Left colon (tissue), 2 donors: Measurements from ENCODE around the gene SERPINA6. TPM values are rescaled to one million over a fixed set of nuclear protein-coding genes. Genes with fewer than 3 reads are reported as not detected.
"Not testable (repeated sequence)": the region's sequence is repeated elsewhere in the genome, so short reads cannot be mapped to it uniquely, and the experiment has no call there.

Experiments
- ATAC-seq: fragments of 200-7000 bp; cut with Tn5 transposase; one replicate; pipeline ENCODE4 v1.9.1; 2020; ENCODE audit warnings: mild to moderate bottlenecking, moderate library complexity
- DNase-seq, 2 donors: peaks; one replicate each; pipeline ENCODE4 v3.0.0-alpha.2; 2020
- intact Hi-C, 2 donors: fragments of 100-400 bp; cut with DNase I in 1 of 2; cut with micrococcal nuclease in 1 of 2; formaldehyde crosslinking; loops; one replicate each; pipeline versions ENCODE4 v1.11.2 to v1.14.0; 2022; cut with DNase I, micrococcal nuclease
- long read RNA-seq: library from polyadenylated mRNA; unstranded; transcript quantifications from one replicate; pipeline ENCODE4 v2.0.0, GENCODE V29; 2021
- total RNA-seq, 2 donors: library from RNA; stranded (reverse); fragmentation: NEBNext Ultra II Directional; extraction: Animal tissue kit (Norgen Biotek cat#: 25700); gene quantifications; one replicate each; pipeline ENCODE4 v1.2.1, GENCODE V29; 2021
- donor health status: DM: no; HTN: no; CAD: no.
- donor health status: DM: yes; HTN: yes; CAD: no.

Gene SERPINA6, protein sequence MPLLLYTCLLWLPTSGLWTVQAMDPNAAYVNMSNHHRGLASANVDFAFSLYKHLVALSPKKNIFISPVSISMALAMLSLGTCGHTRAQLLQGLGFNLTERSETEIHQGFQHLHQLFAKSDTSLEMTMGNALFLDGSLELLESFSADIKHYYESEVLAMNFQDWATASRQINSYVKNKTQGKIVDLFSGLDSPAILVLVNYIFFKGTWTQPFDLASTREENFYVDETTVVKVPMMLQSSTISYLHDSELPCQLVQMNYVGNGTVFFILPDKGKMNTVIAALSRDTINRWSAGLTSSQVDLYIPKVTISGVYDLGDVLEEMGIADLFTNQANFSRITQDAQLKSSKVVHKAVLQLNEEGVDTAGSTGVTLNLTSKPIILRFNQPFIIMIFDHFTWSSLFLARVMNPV
- 1 to 10 TPM; 1.6 to 1.7 TPM for total RNA-seq
- long read RNA-seq, partial matches to known transcripts, result 1 of 2 reads
- long read RNA-seq, other reads (novel, unspliced or antisense), result 0 of 2 reads

DNA sequence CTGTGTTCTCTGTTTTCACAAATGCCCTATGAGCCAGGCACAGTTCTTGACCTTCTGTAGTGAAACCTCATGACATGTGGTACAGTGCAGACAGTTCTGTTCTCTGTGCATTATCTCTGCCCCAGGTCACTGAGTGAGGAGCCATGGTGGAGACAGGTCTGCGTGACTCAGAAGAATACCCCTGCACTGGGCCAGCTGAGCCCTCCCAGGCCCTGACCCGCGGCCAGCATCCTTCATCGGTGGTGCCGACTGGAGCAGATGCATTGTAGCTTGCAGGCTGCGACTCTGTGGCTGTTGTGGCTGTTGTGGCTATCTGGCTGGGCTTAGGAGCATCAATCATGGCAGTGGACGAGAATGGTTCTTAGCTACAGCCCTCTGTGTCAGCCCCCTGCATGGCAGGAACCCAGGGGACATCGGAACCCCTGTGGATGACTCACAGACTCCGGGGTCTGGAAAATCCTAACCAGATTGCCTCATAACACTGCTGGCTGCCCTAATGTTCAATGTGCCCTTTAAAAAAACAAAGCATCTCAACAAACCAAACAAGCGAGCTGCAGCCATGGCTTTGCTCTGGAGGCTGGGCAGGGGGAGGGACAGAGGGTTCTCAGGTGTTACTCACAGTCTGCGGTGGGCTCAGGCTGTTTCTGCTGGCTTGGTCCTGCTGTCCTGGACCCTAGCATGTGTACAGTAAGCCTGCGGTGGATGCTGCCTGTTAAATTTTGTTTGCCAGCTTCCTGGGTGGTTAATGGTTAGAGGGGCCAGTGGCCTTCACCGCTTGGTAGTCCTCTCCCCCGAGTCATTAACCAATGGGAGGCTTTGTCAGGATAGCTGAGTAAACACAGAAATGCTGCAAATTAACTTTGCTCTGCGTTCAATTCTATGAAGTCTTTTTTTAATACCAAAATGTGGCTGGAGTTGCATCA lies at the start of gene SERPINA6:
Gene SERPINA6 (minus strand): TSS at position 689 of the 923 bp plus-strand sequence. CDS start 8,688 bp downstream, outside the sequence.
- intact Hi-C loops, result no loop called here
- DNase-seq (no peak), ATAC-seq (peak; percentile 30)

DNA sequence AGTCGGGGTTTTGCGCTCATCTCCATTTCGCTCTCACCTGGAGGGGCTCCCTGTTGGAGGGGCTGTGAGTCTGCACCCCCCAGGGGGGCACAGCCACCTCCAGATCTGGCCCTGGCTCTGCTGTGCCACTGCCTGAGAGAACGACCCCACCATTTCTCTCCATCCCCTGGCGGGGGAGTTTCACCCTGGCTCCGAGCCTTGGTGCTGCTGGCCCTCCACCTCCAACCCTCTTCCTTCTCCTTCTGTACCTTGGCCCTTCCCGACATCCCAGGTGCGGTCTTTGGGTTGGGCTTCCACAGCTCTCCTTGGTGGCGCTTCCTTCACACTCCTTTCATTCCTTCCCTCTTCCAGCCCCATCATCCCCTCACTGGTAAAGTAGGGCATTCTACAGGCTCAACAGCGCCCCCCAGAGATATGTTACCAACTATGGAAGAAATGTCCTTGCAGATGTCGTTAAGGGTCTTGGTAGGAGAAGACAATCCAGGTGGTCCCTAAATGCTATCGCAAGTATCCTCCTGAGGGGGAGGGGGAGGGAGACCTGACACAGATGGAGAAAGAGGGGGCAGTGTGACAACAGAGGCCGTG lies 49.0 kb upstream of the SERPINA6 start:
- intact Hi-C loops, result no loop called here
- ATAC-seq (no peak), DNase-seq (no peak)

DNA sequence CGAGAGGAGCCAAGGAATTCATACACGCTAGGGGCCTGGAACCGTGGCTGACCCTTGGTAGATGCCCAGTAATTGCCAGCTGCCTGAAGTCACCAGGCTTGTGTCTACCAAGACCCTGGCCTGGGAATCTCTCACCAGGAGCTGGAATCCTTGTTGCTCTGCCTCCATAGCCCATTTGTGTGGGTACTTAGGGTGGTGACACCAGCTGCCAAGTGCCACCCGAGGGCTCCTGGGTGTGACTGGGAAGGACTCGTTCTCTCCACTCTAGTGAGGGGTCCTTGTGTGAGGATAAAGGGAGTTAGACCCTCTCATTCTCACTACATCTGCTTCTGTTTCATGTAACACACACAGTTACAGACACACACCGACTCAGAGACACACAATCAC lies 47.4 kb upstream of the SERPINA6 start:
- intact Hi-C loops, result no loop called here
- ATAC-seq (no peak), DNase-seq (peak in 1 of 2 donors; percentile 12)

DNA sequence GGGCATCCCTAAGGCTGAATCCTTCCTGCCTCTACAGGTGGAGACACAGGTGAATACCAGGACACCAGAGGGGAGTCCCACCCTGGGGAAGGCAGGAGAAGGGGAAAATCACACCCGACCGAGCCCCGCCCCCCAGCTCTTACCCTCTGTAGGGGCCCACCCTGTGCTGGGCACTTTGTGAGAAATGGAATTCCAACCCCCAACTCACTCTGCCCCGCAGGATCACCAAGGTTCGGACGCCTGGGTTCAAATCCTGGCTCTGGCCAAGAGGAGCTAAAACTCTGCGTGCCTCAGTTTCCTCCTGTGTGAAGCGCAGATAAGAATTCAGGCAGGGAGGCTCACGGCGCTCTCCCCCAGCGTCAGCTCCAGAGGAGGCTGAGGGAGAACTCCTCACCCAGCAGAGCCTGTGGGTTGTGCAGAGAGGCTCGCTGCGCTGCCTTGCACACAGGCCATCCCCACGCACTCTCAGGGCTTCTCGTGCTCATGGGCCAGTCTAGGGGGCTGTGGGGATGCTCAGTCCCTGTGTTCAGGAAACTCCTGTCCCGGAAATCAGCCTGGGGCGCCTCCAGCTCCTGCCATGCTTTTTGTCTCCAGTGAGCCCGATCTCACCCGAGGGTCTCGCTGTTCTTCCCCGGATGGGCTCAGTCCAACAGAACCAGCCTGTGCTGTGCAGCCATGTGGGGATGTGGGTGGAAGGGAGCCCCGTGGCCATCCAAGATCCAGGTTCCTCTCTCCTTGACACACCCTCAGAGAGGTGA lies 46.8 kb upstream of the SERPINA6 start:
- intact Hi-C loops, ATAC-seq: not testable (repeated sequence)
- peak in 1 of 2 donors; percentile 15 for DNase-seq

DNA sequence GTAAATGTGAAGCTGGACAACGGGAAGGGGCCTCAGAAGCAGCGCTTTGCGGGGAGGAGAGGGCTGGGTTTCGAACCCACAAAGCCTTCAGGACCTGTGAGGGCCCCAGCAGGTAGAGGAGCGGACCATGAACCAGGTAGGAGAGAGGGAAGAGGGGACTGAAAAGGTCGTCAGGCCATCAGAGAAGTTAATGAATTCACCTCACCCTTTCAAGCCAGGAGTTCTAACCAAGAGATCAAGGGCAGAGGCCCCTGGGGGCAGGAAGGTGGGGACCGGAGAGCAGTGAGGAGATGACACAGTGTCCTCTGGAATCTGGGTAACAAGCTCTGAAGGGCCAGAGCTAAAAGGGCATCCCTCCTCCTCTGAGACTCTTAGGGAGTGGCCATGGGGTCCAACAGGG lies 45.8 kb upstream of the SERPINA6 start:
- intact Hi-C loops, result no loop called here
- DNase-seq (no peak), ATAC-seq (no peak)

DNA sequence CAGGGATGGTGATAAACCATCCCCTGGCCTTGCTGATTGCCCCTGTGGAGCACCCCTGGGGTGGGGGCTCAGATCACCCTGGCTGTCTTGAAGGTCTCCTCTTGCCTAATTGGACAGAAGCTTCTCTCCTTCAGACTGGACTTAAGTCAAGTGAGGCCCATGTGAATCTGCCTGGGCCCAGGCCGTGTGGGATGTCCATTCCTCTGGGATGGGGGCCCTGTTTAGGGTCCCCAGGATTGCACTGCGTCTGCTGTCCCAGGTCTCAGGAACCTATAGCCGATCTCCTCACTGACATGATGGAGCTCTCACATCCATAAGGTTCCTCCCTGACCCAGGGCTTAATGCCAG lies 45.1 kb upstream of the SERPINA6 start:
- ATAC-seq (no peak), DNase-seq (no peak)
- intact Hi-C loops, result no loop called here

DNA sequence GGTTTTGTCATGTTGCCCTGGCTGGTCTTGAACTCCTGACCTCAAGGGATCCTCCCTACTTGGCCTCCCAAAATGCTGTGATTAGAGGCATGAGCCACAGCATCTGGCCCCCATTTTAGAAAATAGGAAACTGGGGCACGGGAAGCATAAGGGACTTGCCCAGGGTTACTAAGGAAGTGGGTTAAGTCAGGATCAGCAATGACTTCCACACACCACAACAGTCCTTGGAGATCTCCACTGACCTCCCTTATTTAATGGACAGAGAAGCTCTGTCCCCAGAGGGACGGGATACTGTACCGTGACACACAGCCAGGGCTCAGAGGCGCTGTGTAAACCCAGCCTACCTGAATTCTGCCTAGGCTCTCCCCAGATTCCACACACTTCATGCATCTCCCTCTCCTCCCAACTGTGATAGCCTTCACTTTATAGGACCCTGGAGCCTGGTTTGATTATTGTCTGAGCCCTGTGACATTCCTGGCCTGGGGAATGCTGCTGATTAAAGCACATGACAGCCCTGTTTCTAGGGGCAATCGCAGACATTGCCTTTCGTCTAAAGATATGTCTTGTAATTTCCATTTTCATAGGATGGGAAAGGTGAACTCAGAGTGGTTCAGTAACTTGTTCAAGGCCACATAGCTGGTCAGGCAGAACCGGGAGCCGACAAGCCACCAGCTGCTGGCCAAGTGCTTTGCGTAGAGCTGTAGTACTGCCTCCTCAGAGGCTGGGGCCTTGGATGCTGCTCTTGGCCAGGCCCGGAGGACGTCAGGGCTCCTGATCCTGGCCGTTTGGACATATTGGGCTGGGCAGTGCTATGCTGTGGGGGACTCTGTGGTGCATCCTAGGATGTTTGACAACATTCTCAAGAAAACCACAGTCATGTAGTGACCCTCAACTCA lies 44.5 kb upstream of the SERPINA6 start:
- ATAC-seq (no peak), DNase-seq (no peak)
- intact Hi-C loops, result no loop called here

DNA sequence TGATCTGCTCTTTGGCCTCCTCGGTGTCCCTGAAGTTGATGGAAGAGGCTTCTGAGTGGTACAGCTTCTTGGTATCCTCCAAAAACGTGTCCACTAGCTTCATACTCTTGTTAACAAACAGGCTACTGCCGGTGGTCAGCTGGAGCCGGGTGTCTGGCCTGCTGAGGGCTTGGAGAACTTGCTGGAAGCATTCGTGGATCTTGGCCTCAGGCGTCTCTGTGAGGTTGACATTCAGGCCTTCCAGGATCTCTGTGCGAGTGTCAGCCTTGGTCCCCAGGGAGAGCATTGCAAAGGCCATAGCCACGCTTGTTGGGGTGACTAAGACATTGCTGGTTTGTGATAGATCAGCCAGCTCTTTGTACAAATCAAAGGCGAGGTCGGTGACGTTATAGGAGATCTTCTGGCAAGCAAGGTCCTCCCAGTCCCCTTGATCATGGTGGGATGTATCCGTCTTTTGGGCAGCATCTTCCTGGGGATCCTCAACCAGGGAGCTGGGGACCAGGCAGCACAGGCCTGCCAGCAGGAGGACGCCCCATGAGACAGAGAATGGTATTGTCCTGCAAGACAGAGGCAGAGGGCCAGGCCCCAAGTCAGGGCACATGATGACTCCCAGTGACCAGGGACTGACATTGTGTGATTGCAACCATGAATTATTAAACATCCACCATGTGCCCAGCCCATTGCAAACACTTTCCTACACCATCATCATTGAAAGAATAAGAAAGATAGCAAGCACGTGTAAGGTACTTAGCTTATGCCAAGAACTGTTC lies 43.2 kb upstream of the SERPINA6 start, which contains the start of gene SERPINA2:
Gene SERPINA2 (minus strand): TSS at position 553 of the 770 bp plus-strand sequence.
- no peak for ATAC-seq
- no peak for DNase-seq
- intact Hi-C loops, result no loop called here

DNA sequence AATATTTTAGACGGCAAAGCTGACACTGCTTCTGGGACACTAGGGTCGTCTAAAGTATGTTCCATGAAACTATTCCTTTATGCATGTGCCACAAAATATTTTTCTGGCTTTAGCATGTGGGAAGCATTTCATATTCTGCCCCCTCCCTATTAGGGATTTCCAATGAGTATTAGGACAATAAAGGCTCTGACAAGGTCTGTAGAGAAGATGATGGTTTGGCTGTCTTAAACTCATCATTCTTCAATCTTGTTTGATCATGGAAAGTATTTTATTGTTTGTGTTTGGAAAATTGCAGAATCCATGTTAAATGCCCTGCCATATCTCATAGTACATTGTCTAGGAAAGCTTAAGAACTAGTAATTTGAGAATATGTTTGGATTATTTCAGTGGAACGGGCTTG lies 42.5 kb upstream of the SERPINA6 start:
- intact Hi-C loops, result no loop called here
- ATAC-seq, result no peak
- no peak for DNase-seq

DNA sequence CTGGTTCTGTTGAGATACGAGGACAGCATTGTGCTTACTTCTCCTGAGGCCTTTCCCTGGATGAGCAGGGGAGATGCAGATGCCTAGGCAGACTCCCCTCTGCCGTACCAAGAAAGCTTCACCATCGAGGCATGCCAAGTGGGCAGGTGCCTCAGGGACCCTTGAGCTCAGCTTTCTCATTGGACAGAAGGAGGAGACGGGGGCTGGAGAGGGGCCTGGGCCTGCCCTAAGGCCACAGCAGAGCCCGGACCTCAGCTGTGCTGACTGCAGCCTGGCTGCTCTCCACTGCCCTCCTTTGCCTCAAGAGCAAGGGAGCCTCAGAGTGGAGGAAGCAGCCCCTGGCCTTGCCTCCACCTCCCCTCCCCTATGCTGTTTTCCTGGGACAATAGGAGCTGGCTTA lies 41.8 kb upstream of the SERPINA6 start:
- no peak for ATAC-seq
- intact Hi-C loops, result no loop called here
- DNase-seq, result no peak

DNA sequence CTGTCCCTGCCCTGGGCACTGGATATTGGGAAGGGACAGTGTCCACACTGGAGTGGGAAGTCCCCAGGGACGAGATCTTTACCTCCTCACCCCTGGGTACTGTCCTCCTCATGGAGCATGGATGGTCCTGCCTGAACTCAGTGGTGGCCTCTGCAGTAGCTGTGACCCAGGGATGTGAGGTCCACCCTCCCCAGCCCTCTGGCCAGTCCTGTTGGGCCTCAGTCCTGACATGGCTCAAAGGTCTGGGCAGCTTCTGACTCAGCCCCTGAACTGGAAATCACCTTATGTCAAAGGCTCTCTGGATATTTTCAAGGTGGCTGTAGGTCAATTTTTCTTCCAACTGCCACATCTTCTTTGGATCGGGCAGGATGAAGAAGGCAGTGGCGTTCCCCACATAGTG lies 40.9 kb upstream of the SERPINA6 start:
- DNase-seq (no peak), ATAC-seq (no peak)
- intact Hi-C loops, result no loop called here

DNA sequence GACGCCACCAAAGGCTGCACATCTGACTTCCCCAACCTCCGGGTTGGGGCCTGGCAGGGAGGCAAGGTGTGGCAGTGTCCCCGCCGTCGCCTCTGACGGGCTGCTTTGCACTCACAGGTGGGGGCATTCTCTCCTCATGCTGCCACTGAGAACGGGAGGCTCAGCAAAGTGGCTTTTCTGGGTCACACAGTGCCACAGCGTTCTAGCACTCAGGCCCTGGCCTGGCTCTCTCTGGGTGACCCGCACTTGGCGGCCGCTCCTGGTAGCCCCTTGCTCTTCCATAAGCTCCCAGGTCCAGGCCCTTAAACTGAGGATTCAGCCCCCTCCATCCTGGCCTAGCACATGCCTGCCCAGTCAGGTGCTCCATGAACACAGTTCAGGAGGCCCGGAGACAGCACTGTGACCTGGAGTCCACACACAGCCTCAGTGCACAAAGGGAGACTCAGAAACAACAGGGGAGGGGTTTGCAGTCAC lies 40.1 kb upstream of the SERPINA6 start:
- ATAC-seq (peak; percentile 43), DNase-seq (no peak)
- intact Hi-C loops, result no loop called here

DNA sequence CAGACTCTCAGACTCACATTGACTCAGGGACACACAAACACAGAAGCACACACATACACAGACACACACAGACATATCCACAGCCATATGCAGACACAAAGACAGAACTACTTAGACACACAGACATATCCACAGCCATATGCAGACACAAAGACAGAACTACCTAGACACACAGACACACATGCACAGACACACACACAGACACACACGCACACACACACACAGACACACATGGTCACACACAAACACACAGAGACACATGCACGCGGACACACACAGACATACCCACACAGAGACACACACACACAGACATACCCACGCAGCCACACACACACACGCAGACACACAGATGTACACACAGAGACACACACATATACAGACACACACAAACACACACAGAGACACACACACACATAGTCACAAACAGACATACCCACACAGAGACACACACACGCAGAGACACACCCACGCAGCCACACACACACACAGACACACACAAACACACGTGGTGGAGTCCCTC lies 39.5 kb upstream of the SERPINA6 start:
- intact Hi-C loops, result no loop called here
- DNase-seq, result no peak
- ATAC-seq, result no peak

DNA sequence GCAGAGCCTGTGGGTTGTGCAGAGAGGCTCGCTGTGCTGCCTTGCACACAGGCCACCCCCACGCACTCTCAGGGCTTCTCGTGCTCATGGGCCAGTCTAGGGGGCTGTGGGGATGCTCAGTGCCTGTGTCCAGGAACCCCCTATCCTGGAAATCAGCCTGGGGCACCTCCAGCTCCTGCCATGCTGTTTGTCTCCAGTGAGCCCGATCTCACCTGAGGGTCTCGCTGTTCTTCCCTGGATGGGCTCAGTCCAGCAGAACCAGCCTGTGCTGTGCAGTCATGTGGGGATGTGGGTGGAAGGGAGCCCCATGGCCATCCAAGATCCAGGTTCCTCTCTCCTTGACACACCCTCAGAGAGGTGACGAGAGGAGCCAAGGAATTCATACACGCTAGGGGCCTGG lies 38.5 kb upstream of the SERPINA6 start:
- intact Hi-C loops, result no loop called here
- DNase-seq, result no peak
- ATAC-seq, result no peak

DNA sequence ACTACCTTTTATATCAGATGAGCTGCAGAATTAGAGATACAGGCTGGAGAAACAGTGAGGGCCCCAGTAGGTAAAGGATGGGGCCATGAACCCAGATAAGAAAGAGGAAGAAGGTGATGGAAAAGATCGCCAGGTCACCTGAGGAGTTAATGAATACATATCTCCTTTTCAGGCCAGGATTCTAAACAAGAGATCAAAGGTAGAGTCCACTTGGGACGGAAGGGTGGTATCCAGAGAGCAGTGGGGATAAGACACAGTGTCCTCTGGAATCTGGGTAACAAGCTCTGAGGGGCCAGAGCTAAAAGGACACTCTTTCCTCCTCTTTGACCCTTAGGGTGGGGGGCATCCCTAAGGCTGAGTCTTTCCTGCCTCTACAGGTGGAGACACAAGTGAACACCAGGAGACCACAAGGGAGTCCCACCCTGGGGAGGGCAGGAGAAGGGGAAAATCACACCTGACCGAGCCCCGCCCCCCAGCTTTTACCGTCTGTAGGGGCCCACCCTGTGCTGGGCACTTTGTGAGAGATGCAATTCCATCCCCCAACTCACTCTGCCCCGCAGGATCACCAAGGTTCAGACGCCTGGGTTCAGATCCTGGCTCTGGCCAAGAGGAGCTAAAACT lies 37.9 kb upstream of the SERPINA6 start:
- ATAC-seq (peak; percentile 24), DNase-seq (no peak)
- intact Hi-C loops, result no loop called here

DNA sequence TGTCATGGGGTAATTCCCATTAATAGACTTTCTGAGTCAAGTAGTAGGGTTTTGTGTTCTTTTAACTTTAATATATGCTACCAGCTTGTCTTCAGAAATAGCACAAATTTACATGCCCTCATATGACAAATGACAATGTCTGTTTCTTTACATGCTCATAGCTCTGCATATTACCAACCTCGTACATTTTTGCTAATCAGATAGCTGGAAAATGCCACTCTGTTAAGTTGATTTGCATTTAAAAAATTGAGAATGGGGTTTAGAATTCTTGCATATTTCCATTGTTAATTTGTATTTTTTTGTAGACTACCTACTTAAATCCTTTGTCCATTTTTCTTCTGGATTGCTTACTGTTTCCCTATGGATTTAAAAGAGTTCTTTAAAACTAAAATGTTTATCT lies 34.0 kb upstream of the SERPINA6 start:
- DNase-seq, result no peak
- intact Hi-C loops, result no loop called here
- no peak for ATAC-seq
